GM12878 (cell line): ENCODE data around the gene GDF11. TPM values are rescaled to one million over a fixed set of nuclear protein-coding genes. Genes with fewer than 3 reads are reported as not detected.

Experiments used
- BACH1 ChIP-seq: fragments of 450-650 bp; IDR thresholded peaks from 2 replicates; pipeline ENCODE4 v1.6.1; 2017; ENCODE audit warnings: mild to moderate bottlenecking, borderline replicate concordance
- CREM ChIP-seq: IDR thresholded peaks from 2 replicates; pipeline ENCODE4 v1.6.1; 2014; ENCODE audit warnings: antibody characterized with exemption, low read depth
- CTCF ChIP-seq, 3 experiments: IDR thresholded peaks in 2 of 3; conservative IDR thresholded peaks in 1 of 3; 2 replicates each; pipeline ENCODE4 v1.5.1; 2011; ENCODE audit warnings: low read depth in 3 of 3, low read length in 3 of 3, mild to moderate bottlenecking in 3 of 3, control low read depth in 2 of 3, moderate library complexity in 2 of 3, inconsistent platforms in 1 of 3, mixed read lengths in 1 of 3; ENCODE audit not compliant: control insufficient read depth in 2 of 3, insufficient read depth in 1 of 3; ENCODE audit errors: extremely low read depth in 1 of 3
- HDGF ChIP-seq: fragments of 450-650 bp; IDR thresholded peaks from 2 replicates; pipeline ENCODE4 v1.6.1; 2016; ENCODE audit warnings: antibody characterized with exemption
- HSF1 ChIP-seq: fragments of 150-350 bp; IDR thresholded peaks from 2 replicates; pipeline ENCODE4 v1.6.1; 2014; ENCODE audit warnings: mild to moderate bottlenecking, low read depth, low read length
- MEF2B ChIP-seq: fragments of 450-650 bp; IDR thresholded peaks from 2 replicates; pipeline ENCODE4 v1.6.1; 2018; ENCODE audit warnings: mild to moderate bottlenecking, moderate library complexity; ENCODE audit not compliant: partially characterized antibody, poor library complexity, severe bottlenecking
- MTA2 ChIP-seq: fragments of 450-650 bp; IDR thresholded peaks from 2 replicates; pipeline ENCODE4 v1.6.1; 2016; ENCODE audit warnings: low read depth, mild to moderate bottlenecking, moderate library complexity
- MYB ChIP-seq: fragments of 150-350 bp; IDR thresholded peaks from 2 replicates; pipeline ENCODE4 v1.6.1; 2014; ENCODE audit warnings: mild to moderate bottlenecking, low read depth, low read length, borderline replicate concordance
- NFIC ChIP-seq: IDR thresholded peaks from 2 replicates; pipeline ENCODE4 v1.6.1; 2012; ENCODE audit warnings: low read depth, mild to moderate bottlenecking, inconsistent platforms, low read length, moderate library complexity
- NR2C2 ChIP-seq: IDR thresholded peaks from 2 replicates; pipeline ENCODE4 v1.6.1; 2011; ENCODE audit warnings: borderline replicate concordance, low read depth; ENCODE audit not compliant: control insufficient read depth, insufficient read length
- POLR2A ChIP-seq: IDR thresholded peaks from 2 replicates; pipeline ENCODE4 v1.6.1; 2011; ENCODE audit warnings: low read depth, mild to moderate bottlenecking, low read length
- RAD21 ChIP-seq: IDR thresholded peaks from 2 replicates; pipeline ENCODE4 v1.6.1; 2011; ENCODE audit warnings: mild to moderate bottlenecking, low read depth, low read length, moderate library complexity; ENCODE audit not compliant: insufficient read depth
- RBBP5 ChIP-seq: fragments of 200-600 bp; sonication (generic); conservative IDR thresholded peaks from 2 replicates; pipeline ENCODE4 v1.6.1; 2016
- RCOR1 ChIP-seq: conservative IDR thresholded peaks from 2 replicates; pipeline ENCODE4 v1.6.1; 2012; ENCODE audit warnings: low read depth, low read length, improper control_type of control experiment
- SKIL ChIP-seq: fragments of 450-650 bp; IDR thresholded peaks from 2 replicates; pipeline ENCODE4 v1.6.1; 2017; ENCODE audit warnings: mild to moderate bottlenecking, low read depth, inconsistent platforms; ENCODE audit not compliant: poor library complexity, severe bottlenecking
- SP1 ChIP-seq: IDR thresholded peaks from one replicate; pipeline ENCODE4 v1.6.1; 2011; ENCODE audit warnings: low read depth, low read length
- SRF ChIP-seq, 2 experiments: IDR thresholded peaks; 2 replicates each; pipeline ENCODE4 v1.6.1; 2011; ENCODE audit warnings: low read depth in 2 of 2, low read length in 2 of 2, mild to moderate bottlenecking in 1 of 2, moderate library complexity in 1 of 2
- ZNF384 ChIP-seq: IDR thresholded peaks from 2 replicates; pipeline ENCODE4 v1.6.1; 2012; ENCODE audit warnings: low read depth, mild to moderate bottlenecking, low read length, improper control_type of control experiment, borderline replicate concordance
- polyA plus RNA-seq, 11 experiments: library from polyadenylated mRNA; depleted of rRNA in 4 of 11; unstranded in 6 of 11; stranded (reverse) in 5 of 11; fragments of >200 nt; fragmentation: Nextera tagmentation in 4 of 11; fragmentation: Illumina TruSeq in 1 of 11; extraction: Ambion mirVana in 4 of 11; extraction: Trizol in 1 of 11; gene quantifications; 1 replicate in 1 of 11; 2 replicates in 10 of 11; pipeline versions ENCODE4 v1.2.1 to v1.2.3, GENCODE V29; 2011 to 2016; ENCODE audit warnings: inconsistent platforms in 2 of 11, missing spikeins in 2 of 11, low read depth in 1 of 11
- total RNA-seq, 4 experiments: library from RNA; depleted of rRNA in 3 of 4; stranded (reverse); fragments of >200 nt in 3 of 4; fragmentation: Illumina TruSeq in 1 of 4; extraction: Trizol in 1 of 4; gene quantifications; 2 replicates each; pipeline versions ENCODE4 v1.2.1 to v1.2.3, GENCODE V29; 2013 to 2021
- TF ChIP-seq, protein P1 (sequence below): fragments of 450-650 bp; IDR thresholded peaks from 2 replicates; pipeline ENCODE4 v1.6.1; 2016; ENCODE audit warnings: mild to moderate bottlenecking
- TF ChIP-seq, protein P2 (sequence below): IDR thresholded peaks from 2 replicates; pipeline ENCODE4 v1.6.1; 2011; ENCODE audit warnings: borderline replicate concordance, low read depth, mild to moderate bottlenecking, moderate library complexity, mixed read lengths, low read length; ENCODE audit not compliant: insufficient read depth; ENCODE audit errors: extremely low read length

GDF11 gene
- total and polyA plus RNA-seq, 10 of the 15 experiments (the other 5 are each of a cell fraction or from before 2014, with no cell fraction given): 0.83 to 15.4 (median 4.3) TPM

GRCh38 chr12:55743406-55744339 is 751 bp downstream of the GDF11 start (continued):
- no peak for TF ChIP-seq MEF2B
- TF ChIP-seq RAD21: no peak
- TF ChIP-seq CTCF (IDR thresholded peaks at IDR 0.05 in 2 of 3, conservative IDR thresholded peaks at IDR 0.05 in 1 of 3; ENCODE audit: control insufficient read depth in 2 of 3, extremely low read depth in 1 of 3, insufficient read depth in 1 of 3, low read depth in 3 of 3, low read length in 3 of 3): peak in 2 of 3 experiments; percentile 6 to 19; a peak in 2 of 6 replicates
- TF ChIP-seq NFIC: no peak
- TF ChIP-seq POLR2A: peak; percentile 60
- TF ChIP-seq ZNF384: no peak
- TF ChIP-seq HDGF: no peak
- no peak for TF ChIP-seq CREM
- no peak for TF ChIP-seq MYB
- TF ChIP-seq SKIL: no peak
- TF ChIP-seq RCOR1: no peak
- no peak for TF ChIP-seq NR2C2
- TF ChIP-seq SRF (IDR thresholded peaks at IDR 0.05; ENCODE audit: low read depth in 2 of 2, low read length in 2 of 2): no peak
- TF ChIP-seq SP1: no peak
- TF ChIP-seq HSF1: no peak
- no peak for TF ChIP-seq BACH1
- TF ChIP-seq, protein P1, sequence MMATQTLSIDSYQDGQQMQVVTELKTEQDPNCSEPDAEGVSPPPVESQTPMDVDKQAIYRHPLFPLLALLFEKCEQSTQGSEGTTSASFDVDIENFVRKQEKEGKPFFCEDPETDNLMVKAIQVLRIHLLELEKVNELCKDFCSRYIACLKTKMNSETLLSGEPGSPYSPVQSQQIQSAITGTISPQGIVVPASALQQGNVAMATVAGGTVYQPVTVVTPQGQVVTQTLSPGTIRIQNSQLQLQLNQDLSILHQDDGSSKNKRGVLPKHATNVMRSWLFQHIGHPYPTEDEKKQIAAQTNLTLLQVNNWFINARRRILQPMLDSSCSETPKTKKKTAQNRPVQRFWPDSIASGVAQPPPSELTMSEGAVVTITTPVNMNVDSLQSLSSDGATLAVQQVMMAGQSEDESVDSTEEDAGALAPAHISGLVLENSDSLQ: no peak
- TF ChIP-seq, protein P2, sequence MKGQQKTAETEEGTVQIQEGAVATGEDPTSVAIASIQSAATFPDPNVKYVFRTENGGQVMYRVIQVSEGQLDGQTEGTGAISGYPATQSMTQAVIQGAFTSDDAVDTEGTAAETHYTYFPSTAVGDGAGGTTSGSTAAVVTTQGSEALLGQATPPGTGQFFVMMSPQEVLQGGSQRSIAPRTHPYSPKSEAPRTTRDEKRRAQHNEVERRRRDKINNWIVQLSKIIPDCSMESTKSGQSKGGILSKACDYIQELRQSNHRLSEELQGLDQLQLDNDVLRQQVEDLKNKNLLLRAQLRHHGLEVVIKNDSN: no peak
- TF ChIP-seq RBBP5: no peak
- no peak for TF ChIP-seq MTA2
